NT2/D1 (cell line): Measurements from ENCODE around the gene CDC42BPA.

Experiments
- DNase-seq: peaks from one replicate; pipeline ENCODE4 v3.0.0-alpha.2; 2011; ENCODE audit warnings: low read depth, low spot score
- H3K27me3 ChIP-seq: 2 replicates; pipeline ENCODE4 v1.6.0; 2011; ENCODE audit warnings: mild to moderate bottlenecking; ENCODE audit not compliant: insufficient read length, insufficient read depth
- H3K36me3 ChIP-seq: 2 replicates; pipeline ENCODE4 v1.6.1; 2011; ENCODE audit warnings: mild to moderate bottlenecking, low read length, mixed read lengths; ENCODE audit not compliant: insufficient read depth, insufficient read length
- H3K4me1 ChIP-seq: 2 replicates; pipeline ENCODE4 v1.5.1; 2011; ENCODE audit not compliant: insufficient read depth, insufficient read length
- H3K4me3 ChIP-seq: 2 replicates; pipeline ENCODE4 v1.5.1; 2011; ENCODE audit warnings: low read depth; ENCODE audit not compliant: insufficient read length
- H3K9ac ChIP-seq: 2 replicates; pipeline ENCODE4 v1.6.0; 2011; ENCODE audit warnings: low read depth; ENCODE audit not compliant: insufficient read length
- H3K9me3 ChIP-seq: 2 replicates; pipeline ENCODE4 v1.5.1; 2011; ENCODE audit warnings: mild to moderate bottlenecking, low read length; ENCODE audit not compliant: insufficient read depth
- SUZ12 ChIP-seq: IDR thresholded peaks from 2 replicates; pipeline ENCODE4 v1.6.1; 2011; ENCODE audit not compliant: insufficient read length, insufficient read depth; ENCODE audit errors: extremely low read depth
- YY1 ChIP-seq: IDR thresholded peaks from 2 replicates; pipeline ENCODE4 v1.6.1; 2011; ENCODE audit not compliant: insufficient read length, insufficient read depth
- ZNF274 ChIP-seq: IDR thresholded peaks from 2 replicates; pipeline ENCODE4 v1.6.1; 2011; ENCODE audit warnings: mild to moderate bottlenecking, low read depth, low read length

The CDC42BPA gene

DNA sequence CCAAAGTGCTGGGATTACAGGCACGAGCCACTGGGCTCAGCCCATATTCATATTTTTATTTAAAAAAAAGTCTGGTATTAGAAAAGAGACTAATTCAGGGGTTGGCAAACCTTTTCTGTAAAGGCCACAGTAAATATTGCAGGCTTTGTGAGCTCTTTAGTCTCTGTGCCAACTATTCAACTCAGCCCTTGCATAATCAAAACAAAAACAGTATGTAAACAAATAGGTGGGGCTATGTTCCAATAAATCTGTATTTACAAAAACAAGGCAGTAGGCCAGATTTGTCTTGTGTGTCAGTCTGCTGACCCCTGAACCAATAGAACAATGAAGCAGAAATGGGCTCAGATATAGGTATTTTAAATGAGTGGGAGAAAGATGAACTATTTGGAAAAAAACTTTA lies 49.3 kb downstream of the CDC42BPA start:
- TF ChIP-seq SUZ12 (no peak), YY1 (no peak), ZNF274 (no peak)
- Histone ChIP-seq H3K27me3 (no peaks in the 10 kb centered on the region), H3K9me3 (no peaks in the 10 kb centered on the region), H3K4me3 (no peak overlapping the region), H3K36me3 (no peaks in the 10 kb centered on the region), H3K4me1 (no peaks in the 10 kb centered on the region), H3K9ac (no peak overlapping the region)
- DNase-seq: no peak

DNA sequence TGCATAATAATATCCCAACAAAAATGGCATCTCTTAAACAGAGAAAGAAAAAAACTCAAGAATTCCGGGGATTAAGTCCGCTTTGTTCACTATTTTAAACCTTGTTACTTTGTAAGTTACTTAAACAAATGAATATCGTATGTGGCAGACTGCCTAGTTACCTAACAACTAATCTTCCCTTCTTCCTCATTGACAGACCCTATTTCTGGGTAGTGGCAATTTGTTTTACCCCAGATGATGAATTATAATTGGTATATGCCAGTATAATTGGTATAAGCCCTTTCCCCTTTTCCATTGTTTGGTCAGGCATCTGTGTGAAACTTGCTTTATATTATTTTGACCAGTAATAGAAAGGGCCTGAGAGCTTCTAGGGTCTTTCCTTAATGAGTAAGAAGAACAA lies 52.4 kb downstream of the CDC42BPA start:
- Histone ChIP-seq H3K4me3 (no peak overlapping the region), H3K9ac (no peak overlapping the region), H3K9me3 (no peaks in the 10 kb centered on the region), H3K27me3 (no peaks in the 10 kb centered on the region), H3K4me1 (no peaks in the 10 kb centered on the region), H3K36me3 (no peaks in the 10 kb centered on the region)
- TF ChIP-seq SUZ12 (no peak), YY1 (no peak)
- DNase-seq: no peak

- TF ChIP-seq YY1: no peak
- no peak for TF ChIP-seq ZNF274
- no peak for TF ChIP-seq SUZ12
- H3K27me3 ChIP-seq: no peaks in the 10 kb centered on the region
- no peak overlapping the region for H3K4me3 ChIP-seq
- H3K9ac ChIP-seq: no peak overlapping the region
- H3K4me1 ChIP-seq: no peaks in the 10 kb centered on the region
- no peaks in the 10 kb centered on the region for H3K9me3 ChIP-seq
- no peaks in the 10 kb centered on the region for H3K36me3 ChIP-seq
- DNase-seq: no peak
These were observed 54.4 kb downstream of the CDC42BPA start for GRCh38 chr1:227263869-227264268.

GRCh38 chr1:227261501-227261900 lies 56.8 kb downstream of the CDC42BPA start:
- H3K27me3 ChIP-seq: no peaks in the 10 kb centered on the region
- TF ChIP-seq ZNF274: no peak
- TF ChIP-seq YY1: no peak
- no peak for TF ChIP-seq SUZ12
- DNase-seq: no peak
- H3K9me3 ChIP-seq: no peaks in the 10 kb centered on the region
- H3K4me3 ChIP-seq: no peak overlapping the region
- no peak overlapping the region for H3K9ac ChIP-seq
- H3K36me3 ChIP-seq: no peaks in the 10 kb centered on the region
- no peaks in the 10 kb centered on the region for H3K4me1 ChIP-seq

DNA sequence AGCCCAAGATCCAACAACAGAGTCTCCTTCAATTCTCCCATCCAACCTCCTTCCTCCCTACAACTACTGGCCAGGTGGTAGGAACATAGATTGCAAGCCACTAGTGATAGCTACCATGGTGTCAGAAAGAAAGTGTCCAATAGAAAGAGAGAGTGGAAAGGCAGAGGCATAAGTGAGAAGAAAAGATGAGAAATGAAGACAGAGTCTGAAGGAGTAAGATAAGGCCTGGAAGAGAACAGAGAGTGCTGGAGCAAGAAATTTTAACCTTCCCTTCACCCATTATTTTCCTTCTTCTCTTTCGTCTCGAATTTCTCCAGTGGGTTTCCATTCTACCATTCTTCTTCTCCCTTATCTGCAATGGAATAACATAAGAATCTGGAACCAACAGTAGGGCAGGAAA lies 57.9 kb downstream of the CDC42BPA start:
- H3K9ac ChIP-seq: no peak overlapping the region
- no peak overlapping the region for H3K4me3 ChIP-seq
- H3K9me3 ChIP-seq: no peaks in the 10 kb centered on the region
- no peak for DNase-seq
- TF ChIP-seq YY1: no peak
- H3K36me3 ChIP-seq: no peaks in the 10 kb centered on the region
- no peaks in the 10 kb centered on the region for H3K27me3 ChIP-seq
- H3K4me1 ChIP-seq: no peaks in the 10 kb centered on the region

DNA sequence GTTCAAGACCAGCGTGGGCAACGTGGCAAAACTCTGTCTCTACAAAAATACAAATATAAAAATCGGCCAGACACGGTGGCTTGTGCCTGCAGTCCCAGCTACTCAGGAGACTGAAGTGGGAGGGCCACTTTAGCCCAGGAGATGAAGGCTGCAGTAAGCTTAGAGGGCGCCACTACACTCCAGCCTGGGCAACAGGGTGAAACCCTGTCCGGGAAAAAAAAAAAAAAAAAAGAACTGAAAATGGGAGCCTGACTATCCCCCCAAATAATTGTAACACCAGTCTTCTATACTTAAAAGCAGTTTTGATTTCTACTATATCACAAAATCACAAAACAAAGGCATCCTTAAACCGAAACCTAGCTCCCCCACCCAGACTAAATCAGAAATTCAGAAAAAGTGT lies 60.3 kb downstream of the CDC42BPA start:
- no peaks in the 10 kb centered on the region for H3K36me3 ChIP-seq
- H3K9ac ChIP-seq: no peak overlapping the region
- H3K4me3 ChIP-seq: no peak overlapping the region
- no peaks in the 10 kb centered on the region for H3K9me3 ChIP-seq
- H3K4me1 ChIP-seq: no peaks in the 10 kb centered on the region
- DNase-seq: peak; percentile 28
- TF ChIP-seq YY1 (no peak), SUZ12 (no peak), ZNF274 (no peak)
- H3K27me3 ChIP-seq: no peaks in the 10 kb centered on the region

GRCh38 chr1:227255086-227255732 lies 63.1 kb downstream of the CDC42BPA start:
- TF ChIP-seq YY1: no peak
- TF ChIP-seq ZNF274: no peak
- no peak for TF ChIP-seq SUZ12
- H3K9ac ChIP-seq: no peak overlapping the region
- H3K9me3 ChIP-seq: no peaks in the 10 kb centered on the region
- DNase-seq: no peak
- H3K4me3 ChIP-seq: no peak overlapping the region
- H3K36me3 ChIP-seq: no peaks in the 10 kb centered on the region
- H3K4me1 ChIP-seq: no peaks in the 10 kb centered on the region
- H3K27me3 ChIP-seq: no peaks in the 10 kb centered on the region

- TF ChIP-seq SUZ12 (no peak), YY1 (no peak), ZNF274 (no peak)
- H3K9me3 ChIP-seq: no peaks in the 10 kb centered on the region
- H3K4me1 ChIP-seq: no peaks in the 10 kb centered on the region
- DNase-seq: no peak
- no peaks in the 10 kb centered on the region for H3K27me3 ChIP-seq
- no peak overlapping the region for H3K4me3 ChIP-seq
- no peak overlapping the region for H3K9ac ChIP-seq
- H3K36me3 ChIP-seq: no peaks in the 10 kb centered on the region
These were observed 65.2 kb downstream of the CDC42BPA start for GRCh38 chr1:227253065-227253464.
